K562 (cell line): ENCODE results near the gene ZNF441. TPM values are rescaled to one million over a fixed set of nuclear protein-coding genes. Genes with fewer than 3 reads are reported as not detected.

Experiments
- CHD7 ChIP-seq: fragments of 200-600 bp; sonication (generic); IDR thresholded peaks from one replicate; pipeline ENCODE4 v1.6.1; 2012; ENCODE audit warnings: mild to moderate bottlenecking, low read depth, low read length, inconsistent platforms
- EP400 ChIP-seq: fragments of 450-650 bp; IDR thresholded peaks from 2 replicates; pipeline ENCODE4 v1.6.1; 2017; ENCODE audit warnings: antibody characterized with exemption, mild to moderate bottlenecking, moderate library complexity
- PBX2 ChIP-seq, 2 experiments: IDR thresholded peaks in 1 of 2; conservative IDR thresholded peaks in 1 of 2; 2 replicates each; pipeline ENCODE4 v1.6.1; 2016; ENCODE audit warnings: low read depth in 2 of 2, mild to moderate bottlenecking in 1 of 2, missing compliant biosample characterization in 1 of 2, missing genetic modification characterization in 1 of 2, moderate library complexity in 1 of 2
- SNRNP70 ChIP-seq: fragments of 200-400 bp; formaldehyde crosslinking; optimal IDR thresholded peaks from 2 replicates; pipeline ENCODE3; 2017; ENCODE audit warnings: low read depth, low read length
- SUPT5H ChIP-seq: fragments of 450-650 bp; IDR thresholded peaks from 2 replicates; pipeline ENCODE4 v1.6.1; 2016
- TEAD4 ChIP-seq, 2 experiments: sonication (generic) in 1 of 2; formaldehyde crosslinking in 1 of 2; IDR thresholded peaks; 2 replicates each; pipeline versions ENCODE4 v1.6.1 to v1.8.0; 2012 to 2022; ENCODE audit warnings: borderline replicate concordance in 1 of 2, inconsistent platforms in 1 of 2, low read length in 1 of 2, mild to moderate bottlenecking in 1 of 2, missing genetic modification reagents in 1 of 2
- ZBTB26 ChIP-seq: fragments of 450-650 bp; formaldehyde crosslinking; IDR thresholded peaks from 2 replicates; pipeline ENCODE4 v1.4.0; 2022; ENCODE audit warnings: missing genetic modification characterization
- ZNF398 ChIP-seq: fragments of 250-450 bp; sonication (Bioruptor Pico); IDR thresholded peaks from 2 replicates; pipeline ENCODE4 v1.8.0; 2021; ENCODE audit warnings: moderate library complexity, mild to moderate bottlenecking, inconsistent platforms
- polyA plus RNA-seq, 8 experiments: library from polyadenylated mRNA; depleted of rRNA in 4 of 8; stranded (reverse) in 5 of 8; unstranded in 3 of 8; fragments of >200 nt; fragmentation: Nextera tagmentation in 2 of 8; fragmentation: Illumina TruSeq in 1 of 8; extraction: Ambion mirVana in 2 of 8; extraction: Trizol in 1 of 8; gene quantifications; 2 replicates each; pipeline versions ENCODE4 v1.2.1 to v1.2.3, GENCODE V29; 2011 to 2014; ENCODE audit warnings: inconsistent platforms in 1 of 8, missing spikeins in 1 of 8
- total RNA-seq, 7 experiments: library from RNA; depleted of rRNA in 6 of 7; stranded (reverse); fragments of >200 nt in 6 of 7; fragmentation: Illumina TruSeq in 2 of 7; extraction: Trizol in 2 of 7; gene quantifications; 2 replicates each; pipeline versions ENCODE4 v1.2.1 to v1.2.3, GENCODE V29; 2011 to 2021; ENCODE audit warnings: low replicate concordance in 1 of 7

The ZNF441 gene
- total and polyA plus RNA-seq, 9 of the 15 experiments (the other 6 are each of a cell fraction or from before 2014, with no cell fraction given), result 1.9 to 14.0 (median 7.8) TPM

- TF ChIP-seq PBX2 (CRISPR knock-in tag; IDR thresholded peaks at IDR 0.05; ENCODE audit: low read depth) (peak; percentile 96), PBX2 (tag; conservative IDR thresholded peaks at IDR 0.05; ENCODE audit: low read depth) (peak; percentile 98), TEAD4 (IDR thresholded peaks at IDR 0.05; ENCODE audit: low read length) (no peak), TEAD4 (CRISPR knock-in tag; IDR thresholded peaks at IDR 0.05; ENCODE audit: borderline replicate concordance) (no peak), ZBTB26 (CRISPR knock-in tag) (peak; percentile 29; the same call in 1 of the 2 replicates), SNRNP70 (no peak), EP400 (peak; percentile 61), CHD7 (no peak), ZNF398 (no peak), SUPT5H (peak; percentile 98)
Observed at GRCh38 chr19:11814029-11814699, 47.4 kb downstream of the ZNF441 start, which contains the start of gene ZNF440 (continued).
